ENCODE measurements around the gene BBS12.

DNA sequence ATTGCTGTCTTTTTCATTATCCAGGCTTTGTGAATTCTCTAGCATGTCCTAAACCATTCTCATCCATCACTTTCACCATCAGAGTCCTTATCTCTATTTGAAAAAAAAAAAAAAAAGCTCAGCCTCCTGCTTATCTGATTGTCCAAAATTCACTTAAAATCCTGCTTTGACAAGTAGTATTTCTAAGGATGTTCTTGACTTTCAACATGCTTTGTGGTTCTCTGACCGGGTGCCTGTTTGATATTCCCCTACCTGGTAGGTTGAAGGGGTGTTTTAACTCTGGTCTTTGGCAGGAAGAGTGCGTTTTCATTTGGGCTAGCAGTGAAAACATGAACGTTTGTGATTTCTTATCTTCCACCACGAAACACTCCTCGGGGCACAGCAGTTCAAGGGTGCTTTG lies 17.3 kb upstream of the BBS12 start:
- TF ChIP-seq, protein P1, sequence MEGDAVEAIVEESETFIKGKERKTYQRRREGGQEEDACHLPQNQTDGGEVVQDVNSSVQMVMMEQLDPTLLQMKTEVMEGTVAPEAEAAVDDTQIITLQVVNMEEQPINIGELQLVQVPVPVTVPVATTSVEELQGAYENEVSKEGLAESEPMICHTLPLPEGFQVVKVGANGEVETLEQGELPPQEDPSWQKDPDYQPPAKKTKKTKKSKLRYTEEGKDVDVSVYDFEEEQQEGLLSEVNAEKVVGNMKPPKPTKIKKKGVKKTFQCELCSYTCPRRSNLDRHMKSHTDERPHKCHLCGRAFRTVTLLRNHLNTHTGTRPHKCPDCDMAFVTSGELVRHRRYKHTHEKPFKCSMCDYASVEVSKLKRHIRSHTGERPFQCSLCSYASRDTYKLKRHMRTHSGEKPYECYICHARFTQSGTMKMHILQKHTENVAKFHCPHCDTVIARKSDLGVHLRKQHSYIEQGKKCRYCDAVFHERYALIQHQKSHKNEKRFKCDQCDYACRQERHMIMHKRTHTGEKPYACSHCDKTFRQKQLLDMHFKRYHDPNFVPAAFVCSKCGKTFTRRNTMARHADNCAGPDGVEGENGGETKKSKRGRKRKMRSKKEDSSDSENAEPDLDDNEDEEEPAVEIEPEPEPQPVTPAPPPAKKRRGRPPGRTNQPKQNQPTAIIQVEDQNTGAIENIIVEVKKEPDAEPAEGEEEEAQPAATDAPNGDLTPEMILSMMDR (IDR thresholded peaks at IDR 0.05), result no peak
- TF ChIP-seq POLR2A (IDR thresholded peaks at IDR 0.05), result no peak

Measured in heart left ventricle (tissue), 13 donors.